GM12892 (cell line): ENCODE data around the gene CEP290.
A peak's percentile ranks its signal among the peaks of the same experiment; 100 is the strongest.
"Not testable (repeated sequence)": the region's sequence is repeated elsewhere in the genome, so short reads cannot be mapped to it uniquely, and the experiment has no call there.

Experiments used
- DNase-seq: peaks from one replicate; pipeline ENCODE4 v3.0.0; 2011; ENCODE audit not compliant: insufficient read length
- FAIRE-seq: peaks from 2 replicates; lab custom pipeline; 2011; peaks lifted over from hg19 to GRCh38; lab: Jason Lieb, UNC
- POLR2A ChIP-seq: IDR thresholded peaks from 2 replicates; pipeline ENCODE4 v1.6.1; 2011; ENCODE audit warnings: low read depth, low read length, control low read depth
- POLR2AphosphoS5 ChIP-seq: IDR thresholded peaks from 2 replicates; pipeline ENCODE4 v1.6.1; 2011; ENCODE audit warnings: low read depth, low read length, control low read depth
- TAF1 ChIP-seq: IDR thresholded peaks from 2 replicates; pipeline ENCODE4 v1.6.1; 2011; ENCODE audit warnings: low read depth, mild to moderate bottlenecking, control low read depth, low read length, borderline replicate concordance

CEP290 gene

DNA sequence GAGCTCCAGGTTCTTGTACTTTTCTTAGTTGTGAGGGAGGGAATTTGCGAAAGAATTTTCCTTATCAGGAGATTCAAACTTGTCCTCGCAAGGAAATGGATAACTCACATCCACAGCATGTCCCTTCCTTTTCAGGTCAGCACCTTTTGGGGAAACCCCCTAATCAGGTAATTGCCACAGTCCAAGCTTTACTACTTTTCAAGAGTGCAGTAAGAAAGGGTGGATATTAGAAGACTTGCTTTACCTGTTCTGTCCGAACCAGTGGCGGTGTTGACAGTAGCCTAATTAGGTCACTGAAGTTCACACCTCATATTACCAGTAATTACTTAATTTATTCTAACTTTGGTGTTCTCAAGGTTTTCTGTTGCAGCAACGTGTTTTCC, 106.0 kb downstream of the CEP290 start:
- DNase-seq, result no peak
- no peak for TF ChIP-seq POLR2A
- TF ChIP-seq POLR2AphosphoS5, result no peak
- no peak for TF ChIP-seq TAF1
- peak; percentile 78 for FAIRE-seq

DNA sequence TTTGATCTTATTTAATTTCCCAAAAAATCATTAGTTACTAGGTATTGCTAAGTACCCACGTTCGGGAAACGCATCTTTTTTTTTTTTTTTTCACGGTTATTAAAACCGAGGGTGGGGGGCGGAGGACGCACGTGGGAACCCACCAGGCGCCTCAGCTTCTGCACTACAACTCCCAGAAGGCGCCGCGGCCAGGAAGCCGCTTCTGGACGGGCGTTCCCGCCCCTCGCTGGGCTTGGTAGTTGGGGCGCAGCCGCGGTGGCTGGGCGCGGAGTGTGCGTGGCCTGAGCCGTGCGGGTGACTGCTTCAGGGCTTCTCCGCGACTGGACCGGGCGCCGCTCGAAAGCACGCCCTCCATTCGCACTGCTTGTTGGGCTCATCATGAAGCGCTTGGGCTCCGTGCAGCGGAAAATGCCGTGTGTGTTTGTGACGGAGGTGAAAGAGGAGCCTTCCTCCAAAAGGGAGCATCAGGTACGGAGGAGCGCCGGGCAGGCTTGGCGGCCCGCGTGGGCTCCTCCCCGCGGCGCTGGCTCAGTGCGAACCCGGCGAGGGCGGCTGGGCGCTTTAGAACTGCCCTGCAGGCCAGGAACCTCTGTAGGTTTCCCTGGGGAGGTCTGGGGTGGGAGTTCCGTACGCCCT, 106.5 kb downstream of the CEP290 start:
- peak; percentile 97 for FAIRE-seq
- TF ChIP-seq POLR2AphosphoS5, result peak; percentile 82
- peak; percentile 54; the same call in 1 of the 2 replicates for TF ChIP-seq TAF1
- peak; percentile 91 for TF ChIP-seq POLR2A

DNA sequence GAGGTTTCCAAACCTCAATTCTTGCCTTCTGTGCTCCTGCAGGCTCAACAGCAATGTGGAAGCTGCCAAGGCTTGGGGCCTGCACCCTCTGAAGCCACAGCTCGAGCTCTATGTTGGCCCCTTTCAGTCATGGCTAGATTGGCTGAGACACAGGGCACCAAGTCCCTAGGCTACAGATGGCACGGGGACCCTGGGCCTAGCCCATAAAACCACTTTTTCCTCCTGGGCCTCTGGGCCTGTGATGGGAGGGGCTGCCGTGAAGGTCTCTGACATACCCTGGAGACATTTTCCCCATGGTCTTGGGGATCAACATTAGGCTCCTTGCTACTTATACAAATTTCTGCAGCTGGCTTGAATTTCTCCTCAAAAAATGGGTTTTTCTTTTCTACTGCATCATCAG, 110.7 kb downstream of the CEP290 start:
- FAIRE-seq, DNase-seq: not testable (repeated sequence)

More for the DNA sequence above, 106.5 kb downstream of the CEP290 start:
- peak; percentile 68 for DNase-seq

DNA sequence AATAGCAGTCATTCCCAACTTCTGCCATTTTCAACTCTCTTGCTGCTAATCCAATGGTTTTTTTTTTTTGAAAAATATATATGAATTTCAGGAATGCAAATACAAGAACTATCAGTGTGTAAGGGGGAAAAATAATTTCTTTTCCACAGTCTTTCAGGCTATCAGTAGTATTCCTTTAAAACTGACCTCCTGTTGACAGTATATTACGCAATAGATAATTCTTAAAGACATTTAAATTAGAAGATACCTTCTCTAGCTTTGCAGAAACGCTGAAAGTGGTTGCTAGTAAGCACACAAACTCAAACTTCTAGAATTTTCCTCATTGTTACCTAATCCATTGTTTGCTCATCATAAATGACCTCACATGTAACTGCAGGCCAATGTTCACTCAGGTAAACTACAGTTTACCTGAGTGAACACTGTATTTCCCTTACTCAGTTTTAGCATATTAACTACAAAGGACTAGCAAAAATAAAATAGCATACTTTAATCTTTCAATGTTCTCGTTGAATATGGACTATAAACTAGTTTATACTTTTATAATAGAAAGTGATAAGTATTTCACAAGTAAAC, 112.7 kb downstream of the CEP290 start, which contains the start of gene C12orf50:
Gene C12orf50, minus strand, starts transcription at position 309 of the 573 bp plus-strand sequence. CDS start 2,439 bp downstream, outside the sequence.
- DNase-seq (no peak), FAIRE-seq (no peak)
- TF ChIP-seq POLR2A (no peak), POLR2AphosphoS5 (no peak), TAF1 (no peak)

DNA sequence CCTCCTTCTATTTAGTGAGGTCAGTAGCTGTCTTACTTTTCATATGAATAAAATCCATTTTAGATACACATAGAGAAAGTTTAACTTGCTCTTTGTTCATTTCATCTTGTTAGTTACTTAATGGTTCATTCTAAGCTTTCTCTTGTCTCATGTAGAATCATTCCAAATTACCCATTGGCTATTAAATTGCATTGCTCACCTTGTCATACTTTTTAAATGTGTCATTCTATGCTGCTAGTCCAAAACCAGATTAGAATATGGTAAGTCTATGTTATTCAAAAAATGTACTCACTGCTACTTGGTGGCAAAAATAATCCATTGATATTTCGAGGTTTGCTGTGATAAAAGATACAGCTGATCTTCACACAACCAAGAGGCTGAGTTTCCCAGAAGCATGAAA, 115.7 kb downstream of the CEP290 start:
- FAIRE-seq (no peak), DNase-seq (no peak)
- TF ChIP-seq POLR2A, result no peak
- TF ChIP-seq POLR2AphosphoS5, result no peak
- no peak for TF ChIP-seq TAF1

DNA sequence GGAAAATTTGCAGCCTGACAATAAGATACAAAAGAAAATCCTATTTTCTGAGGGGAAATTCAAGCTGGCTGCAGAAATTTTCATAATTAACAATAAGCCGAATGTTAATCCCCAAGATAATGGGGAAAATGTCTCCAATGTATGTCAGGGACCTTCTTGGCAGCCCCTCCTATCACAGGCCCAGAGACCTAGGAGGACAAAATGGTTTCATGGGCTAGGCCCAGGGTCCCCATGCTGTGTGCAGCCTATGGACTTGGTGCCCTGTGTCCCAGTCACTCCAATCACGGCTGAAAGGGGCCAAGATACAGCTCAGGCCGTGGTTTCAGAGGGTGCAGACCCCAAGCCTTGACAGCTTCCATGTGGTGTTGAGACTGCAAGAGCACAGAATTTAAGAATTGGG, 123.9 kb downstream of the CEP290 start:
- FAIRE-seq (no peak), DNase-seq (no peak)
- TF ChIP-seq POLR2A, result no peak
- TF ChIP-seq POLR2AphosphoS5, result no peak

DNA sequence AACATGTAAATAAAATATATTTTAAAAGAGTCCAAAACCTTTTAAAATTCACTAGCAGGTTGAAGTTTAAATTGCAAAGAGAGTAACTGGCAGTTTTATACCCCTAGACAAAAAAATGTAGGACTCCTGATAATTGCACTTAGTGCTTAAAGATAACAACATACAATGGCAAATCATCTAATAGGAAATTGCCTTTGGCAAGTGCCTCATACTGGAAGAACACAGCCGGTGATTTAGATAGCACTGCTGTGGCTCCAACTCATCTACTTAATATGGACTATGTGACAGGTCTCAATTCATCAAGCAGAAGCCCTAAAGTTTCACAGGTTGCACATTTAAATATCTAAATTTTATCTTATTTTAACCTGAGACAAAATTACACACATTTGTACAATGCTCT, 126.1 kb downstream of the CEP290 start:
- DNase-seq (no peak), FAIRE-seq (no peak)

DNA sequence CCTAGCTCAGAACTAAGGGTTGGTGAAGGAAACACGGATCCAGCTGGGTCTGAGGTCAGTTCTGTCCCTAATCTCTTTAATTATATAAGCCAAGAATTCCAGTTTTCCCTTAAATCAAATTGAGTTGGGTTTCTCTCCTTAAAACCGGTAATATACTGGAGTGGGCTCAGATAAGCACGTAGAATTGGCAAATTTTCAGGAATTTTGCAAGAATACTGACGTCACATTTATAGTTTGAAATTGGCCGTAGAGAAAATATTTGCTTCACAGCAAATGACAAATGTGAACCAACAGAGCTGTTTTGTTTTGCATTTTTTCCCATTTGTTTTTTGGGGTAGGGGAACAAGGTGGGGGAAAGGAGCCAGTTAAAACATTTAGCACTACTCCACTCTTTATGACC, 130.1 kb downstream of the CEP290 start:
- FAIRE-seq (no peak), DNase-seq (no peak)
- TF ChIP-seq POLR2A, result no peak
- TF ChIP-seq POLR2AphosphoS5, result no peak
- TF ChIP-seq TAF1, result no peak

More for the DNA sequence above, 126.1 kb downstream of the CEP290 start:
- TF ChIP-seq POLR2A, result no peak
- no peak for TF ChIP-seq POLR2AphosphoS5
- no peak for TF ChIP-seq TAF1

DNA sequence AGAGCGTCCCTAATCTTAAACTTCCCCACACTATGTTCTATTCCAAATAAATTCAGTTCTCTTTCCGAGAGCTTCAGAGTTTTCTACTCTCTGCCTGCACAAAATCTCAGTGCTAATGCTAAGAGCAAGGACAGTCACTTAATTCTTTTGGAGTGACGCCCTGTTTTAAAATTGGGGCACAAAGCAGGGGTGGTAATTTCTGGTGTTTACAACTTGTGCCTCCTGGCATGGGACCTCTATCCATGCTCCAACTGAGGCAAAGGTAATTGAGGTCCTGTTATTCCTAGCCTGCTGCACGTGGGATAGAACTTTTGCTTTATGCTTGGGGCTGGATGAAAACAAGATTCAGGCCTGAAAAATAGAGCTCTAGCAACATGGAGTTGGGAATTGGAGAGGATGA, 135.5 kb downstream of the CEP290 start:
- TF ChIP-seq TAF1, result no peak
- TF ChIP-seq POLR2AphosphoS5, result no peak
- TF ChIP-seq POLR2A, result no peak
- DNase-seq, result no peak
- no peak for FAIRE-seq

DNA sequence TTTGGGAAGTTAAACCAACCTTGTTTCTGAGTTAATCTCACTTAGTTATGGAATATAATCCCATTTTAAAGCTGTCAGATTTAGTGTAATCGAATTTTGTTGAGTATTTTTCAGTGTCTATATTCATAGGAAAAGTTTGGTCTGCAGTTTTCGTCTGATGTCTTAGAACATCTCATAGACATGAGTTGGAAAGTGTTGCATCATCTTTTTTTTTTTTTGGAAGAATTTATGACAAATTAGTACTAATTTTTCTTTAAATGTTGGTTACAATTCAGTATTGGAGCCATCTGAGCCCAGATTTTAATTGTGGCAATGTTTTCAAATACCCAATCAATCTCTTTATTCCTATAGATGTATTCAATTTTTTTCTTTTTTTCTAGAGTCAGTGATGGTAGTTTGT, 140.6 kb downstream of the CEP290 start:
- FAIRE-seq (no peak), DNase-seq (no peak)
- no peak for TF ChIP-seq POLR2AphosphoS5
- no peak for TF ChIP-seq TAF1
- TF ChIP-seq POLR2A, result no peak
